Stimulated activated naive CD8-positive, alpha-beta T cell treated with anti-CD3 and anti-CD28 coated beads, Interleukin-15, amount 100 ng/mL, for 72 hours (primary cell): Measurements from ENCODE around the gene C5orf34.
"Not testable (repeated sequence)": the region's sequence is repeated elsewhere in the genome, so short reads cannot be mapped to it uniquely, and the experiment has no call there.

ENCODE experiments used
- ATAC-seq: fragments of 150-1000 bp; cut with Tn5 transposase; 2 replicates; pipeline ENCODE4 v1.10.0; 2021; ENCODE audit warnings: mild to moderate bottlenecking, moderate library complexity
- DNase-seq, 2 donors: peaks; one replicate each; pipeline ENCODE4 v3.0.0; 2021 to 2022
- H3K27ac Mint-ChIP-seq, 2 donors: one replicate each; pipeline ENCODE4 v1.8.0; 2022; ENCODE audit warnings: mild to moderate bottlenecking in 2 of 2, mixed read lengths in 2 of 2, moderate library complexity in 2 of 2
- H3K27me3 Mint-ChIP-seq: one replicate; pipeline ENCODE4 v1.8.0; 2022; ENCODE audit warnings: mixed read lengths
- H3K4me1 Mint-ChIP-seq: one replicate; pipeline ENCODE4 v1.8.0; 2022; ENCODE audit warnings: mild to moderate bottlenecking, mixed read lengths
- H3K4me3 Mint-ChIP-seq, 2 donors: one replicate each; pipeline ENCODE4 v1.8.0; 2022; ENCODE audit warnings: mild to moderate bottlenecking in 2 of 2, mixed read lengths in 2 of 2, moderate library complexity in 1 of 2
- H3K9me3 Mint-ChIP-seq, 2 donors: one replicate each; pipeline ENCODE4 v1.8.0; 2022; ENCODE audit warnings: mixed read lengths in 2 of 2

C5orf34 gene

DNA sequence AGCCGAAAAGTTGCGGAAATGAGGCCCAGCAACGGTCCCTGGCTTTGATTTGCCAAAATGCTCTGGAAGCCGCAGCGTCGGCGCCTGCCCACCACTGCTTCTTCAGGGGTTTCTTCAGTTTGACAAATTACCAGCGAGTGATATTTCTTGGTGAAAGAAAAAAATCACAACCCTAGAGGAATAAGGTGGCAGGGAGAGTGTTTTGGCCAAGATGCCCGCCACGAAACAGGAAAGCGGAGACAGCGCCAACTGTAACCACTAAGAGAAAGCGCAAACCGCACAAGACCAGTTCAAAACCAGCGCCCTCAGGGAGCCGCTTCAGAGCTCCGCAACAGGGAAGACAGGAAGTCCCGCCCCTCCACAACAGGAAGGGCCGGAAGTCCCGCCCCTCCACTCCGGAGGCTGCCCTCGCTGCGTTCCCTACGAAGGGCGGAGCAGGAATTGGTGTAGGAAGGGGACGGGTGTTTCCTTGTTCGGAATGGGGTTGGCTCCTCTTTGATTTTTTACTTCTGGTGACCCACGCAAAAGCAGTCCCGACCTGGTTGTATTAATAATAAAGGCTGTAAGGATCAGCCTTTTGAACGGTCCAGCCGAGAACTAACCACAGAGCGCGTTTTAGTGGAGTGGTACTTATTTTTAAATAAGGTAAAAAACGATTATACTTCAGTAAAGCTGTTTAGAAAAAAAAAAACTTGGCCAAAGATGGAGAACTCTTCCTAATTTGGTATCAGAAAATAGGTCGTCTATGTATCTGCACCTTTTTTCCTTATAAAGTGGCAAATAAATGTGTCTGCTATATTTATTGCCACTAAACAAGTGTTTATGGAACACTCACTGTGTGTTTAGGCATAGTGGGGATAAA is at the start of gene C5orf34:
TSS of gene C5orf34 (minus strand) at position 333 of the 862 bp plus-strand sequence. CDS start 5,809 bp downstream, outside the sequence.
- peak; percentile 95 for ATAC-seq

DNA sequence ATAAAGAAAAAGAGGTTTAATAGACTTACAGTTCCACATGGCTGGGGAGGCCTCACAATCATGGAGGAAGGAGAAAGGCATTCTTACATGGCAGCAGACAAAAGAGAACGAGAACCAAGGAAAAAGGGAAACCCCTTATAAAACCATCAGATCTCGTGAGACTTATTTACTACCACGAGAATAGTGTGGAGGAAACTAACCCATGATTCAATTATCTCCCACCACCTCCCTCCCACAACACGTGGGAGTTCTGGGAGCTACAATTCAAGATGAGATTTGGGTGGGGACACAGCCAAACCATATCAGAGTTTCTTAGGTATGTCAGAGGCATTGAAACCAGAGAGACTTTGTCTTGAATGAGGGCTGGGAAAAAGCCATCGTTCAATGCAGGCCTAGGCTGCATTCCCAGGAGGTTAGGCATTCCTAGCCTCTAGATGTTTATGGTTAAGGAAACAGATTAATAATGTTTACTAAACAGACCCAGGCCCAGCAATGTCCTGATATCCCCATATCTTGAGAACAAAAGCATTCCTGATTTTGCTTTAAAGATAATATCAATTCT is 49.4 kb upstream of the C5orf34 start:
- Mint-ChIP-seq H3K9me3 (peaks cover 0 to 7% of the 10 kb centered on the region in 2 donors), H3K27ac (no peak overlapping the region), H3K4me3 (no peak overlapping the region), H3K27me3 (peaks cover 16% of the 10 kb centered on the region), H3K4me1 (no peaks in the 10 kb centered on the region)
- ATAC-seq (no peak), DNase-seq (no peak)

More for the DNA sequence above, at the start of gene C5orf34:
- no peaks in the 10 kb centered on the region for H3K27me3 Mint-ChIP-seq
- peak; percentile 86 to 91 for DNase-seq
- peak within 1 kb of the TSS; percentile 76 to 88 for H3K4me3 Mint-ChIP-seq
- peak within 1 kb of the TSS; percentile 95 to 97 for H3K27ac Mint-ChIP-seq
- peaks cover 32% of the 10 kb centered on the region for H3K4me1 Mint-ChIP-seq
- H3K9me3 Mint-ChIP-seq = peaks cover 0 to 4% of the 10 kb centered on the region in 2 donors

DNA sequence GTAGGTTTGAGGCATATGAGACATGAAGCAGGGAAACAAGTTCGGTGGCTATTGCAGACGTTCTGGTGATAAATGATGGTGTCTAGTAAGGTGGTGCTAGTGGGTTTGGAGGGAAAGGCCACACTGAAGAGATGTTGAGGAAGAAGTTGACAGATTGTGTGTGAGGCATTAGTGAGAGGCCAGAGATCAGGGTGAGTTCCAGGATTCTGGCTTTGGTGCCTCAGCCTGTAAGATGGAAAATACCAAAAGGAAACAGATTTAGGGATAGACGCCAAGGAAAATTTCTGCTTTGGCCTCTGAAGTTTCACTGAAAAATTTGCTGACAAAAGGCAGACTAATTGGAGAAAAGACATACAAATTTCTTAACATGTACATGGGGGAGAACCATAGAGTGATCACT is 48.4 kb upstream of the C5orf34 start:
- peaks cover 0 to 7% of the 10 kb centered on the region in 2 donors for H3K9me3 Mint-ChIP-seq
- ATAC-seq (no peak), DNase-seq (no peak)
- H3K4me1 Mint-ChIP-seq = peaks cover 8% of the 10 kb centered on the region
- H3K4me3 Mint-ChIP-seq = no peak overlapping the region
- H3K27ac Mint-ChIP-seq = no peak overlapping the region
- peaks cover 16% of the 10 kb centered on the region for H3K27me3 Mint-ChIP-seq

- Mint-ChIP-seq H3K4me3 (no peak overlapping the region), H3K4me1 (peaks cover 16% of the 10 kb centered on the region), H3K9me3 (peaks cover 0 to 3% of the 10 kb centered on the region in 2 donors), H3K27ac (no peak overlapping the region), H3K27me3 (peaks cover 12% of the 10 kb centered on the region)
- ATAC-seq (no peak), DNase-seq (no peak)
Observed at GRCh38 chr5:43561356-43561755, 46.4 kb upstream of the C5orf34 start.

DNA sequence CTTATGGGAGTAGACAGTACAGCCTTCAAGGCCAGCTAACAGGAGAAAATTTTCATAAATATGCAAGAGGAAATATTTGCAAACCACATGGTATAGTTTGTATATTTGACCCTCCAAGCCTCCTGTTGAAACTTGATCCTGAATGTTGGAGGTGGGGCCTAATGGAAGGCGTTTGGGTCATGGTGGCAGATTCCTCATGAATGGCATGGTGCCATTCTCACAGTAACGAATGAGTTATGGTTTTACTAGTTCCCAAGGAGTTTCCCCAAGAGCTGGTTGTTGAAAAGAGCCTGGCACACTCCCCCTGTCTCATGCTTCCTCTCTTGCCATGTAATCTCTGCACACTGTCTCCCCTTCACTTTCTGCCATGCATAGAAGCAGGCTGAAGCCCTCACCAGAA is 45.2 kb upstream of the C5orf34 start:
- Mint-ChIP-seq H3K4me1 (peaks cover 21% of the 10 kb centered on the region), H3K9me3 (no peaks in the 10 kb centered on the region), H3K4me3 (no peak overlapping the region), H3K27me3 (peaks cover 11% of the 10 kb centered on the region), H3K27ac (no peak overlapping the region)
- ATAC-seq = no peak
- DNase-seq = no peak

- Mint-ChIP-seq H3K4me3 (peak within 1 kb of the TSS; percentile 89), H3K9me3 (no peaks in the 10 kb centered on the region), H3K27me3 (peaks cover 11% of the 10 kb centered on the region), H3K4me1 (peaks cover 25% of the 10 kb centered on the region), H3K27ac (peak within 1 kb of the TSS; percentile 95 to 97)
- DNase-seq (peak; percentile 87 to 90), ATAC-seq (peak; percentile 84)
Observed at GRCh38 chr5:43556857-43557542, 42.1 kb upstream of the C5orf34 start, which contains the start of gene PAIP1. PAIP1 (minus strand) TSS chr5:43557077; CDS start chr5:43556846, 231 bp downstream.

GRCh38 chr5:43556607-43556856 is 41.6 kb upstream of the C5orf34 start:
- peak overlapping the region; percentile 89 for H3K4me3 Mint-ChIP-seq
- peaks cover 25% of the 10 kb centered on the region for H3K4me1 Mint-ChIP-seq
- ATAC-seq = peak; percentile 86
- not testable (repeated sequence) for H3K9me3 Mint-ChIP-seq, DNase-seq
- H3K27me3 Mint-ChIP-seq = peaks cover 11% of the 10 kb centered on the region
- H3K27ac Mint-ChIP-seq = peak overlapping the region in 1 of 2 donors; percentile 95

GRCh38 chr5:43555895-43556606 is 41.1 kb upstream of the C5orf34 start:
- peak overlapping the region; percentile 94 to 95 for H3K27ac Mint-ChIP-seq
- H3K4me3 Mint-ChIP-seq = peak overlapping the region in 1 of 2 donors; percentile 85
- DNase-seq = no peak
- peaks cover 11% of the 10 kb centered on the region for H3K27me3 Mint-ChIP-seq
- peaks cover 27% of the 10 kb centered on the region for H3K4me1 Mint-ChIP-seq
- ATAC-seq = peak; percentile 2
- no peaks in the 10 kb centered on the region for H3K9me3 Mint-ChIP-seq

DNA sequence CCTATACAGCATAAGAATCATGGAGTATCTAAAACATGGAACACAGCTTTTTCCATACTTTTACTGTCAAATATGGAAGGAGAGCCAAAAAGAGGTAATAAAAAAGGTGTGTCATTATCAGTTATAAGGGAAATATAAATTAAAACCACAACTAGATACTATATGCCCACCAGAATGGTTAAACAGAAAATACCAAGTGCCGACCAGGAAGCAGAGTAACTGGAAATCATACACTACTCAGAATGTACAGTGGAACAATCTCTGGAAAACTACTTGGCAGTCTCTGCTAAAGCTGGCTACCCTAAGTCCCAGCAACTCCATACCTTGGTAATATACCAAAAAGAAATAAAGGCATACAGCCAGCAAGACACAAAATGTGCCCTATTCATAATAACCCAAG is 39.5 kb upstream of the C5orf34 start:
- Mint-ChIP-seq H3K27me3 (no peaks in the 10 kb centered on the region), H3K27ac (no peak overlapping the region), H3K4me1 (peaks cover 34% of the 10 kb centered on the region), H3K4me3 (no peak overlapping the region), H3K9me3 (no peaks in the 10 kb centered on the region)
- no peak for DNase-seq
- no peak for ATAC-seq

- ATAC-seq (no peak), DNase-seq (no peak)
- no peaks in the 10 kb centered on the region for H3K9me3 Mint-ChIP-seq
- H3K4me1 Mint-ChIP-seq = peaks cover 29% of the 10 kb centered on the region
- no peaks in the 10 kb centered on the region for H3K27me3 Mint-ChIP-seq
- no peak overlapping the region for H3K27ac Mint-ChIP-seq
- H3K4me3 Mint-ChIP-seq = no peak overlapping the region
Observed at GRCh38 chr5:43553381-43553780, 38.4 kb upstream of the C5orf34 start.

DNA sequence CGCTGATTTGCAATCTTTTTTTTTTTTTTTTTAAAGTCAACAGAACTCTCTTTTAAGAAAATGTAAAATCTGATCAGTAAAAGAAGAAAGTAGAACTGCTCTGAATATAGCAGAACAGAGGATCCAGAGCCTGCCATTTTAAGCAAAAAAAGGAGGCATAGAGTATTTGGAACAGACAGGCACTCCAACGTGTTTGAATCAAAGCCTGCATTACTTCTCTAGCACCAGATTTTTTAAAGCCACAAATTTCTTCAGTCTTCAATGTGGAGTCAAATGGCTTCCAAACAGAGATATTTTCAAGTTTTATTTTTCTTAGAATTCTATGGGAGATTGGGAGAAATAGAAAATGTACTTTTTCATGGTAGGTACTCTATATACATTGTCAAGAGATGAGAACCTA is 36.8 kb upstream of the C5orf34 start:
- no peak overlapping the region for H3K27ac Mint-ChIP-seq
- peaks cover 22% of the 10 kb centered on the region for H3K4me1 Mint-ChIP-seq
- no peaks in the 10 kb centered on the region for H3K27me3 Mint-ChIP-seq
- no peaks in the 10 kb centered on the region for H3K9me3 Mint-ChIP-seq
- ATAC-seq = no peak
- no peak for DNase-seq
- no peak overlapping the region for H3K4me3 Mint-ChIP-seq

- DNase-seq, H3K27ac Mint-ChIP-seq, H3K27me3 Mint-ChIP-seq, H3K9me3 Mint-ChIP-seq, H3K4me3 Mint-ChIP-seq, ATAC-seq: not testable (repeated sequence)
- peaks cover 19% of the 10 kb centered on the region for H3K4me1 Mint-ChIP-seq
Observed at GRCh38 chr5:43549272-43549671, 34.3 kb upstream of the C5orf34 start.

GRCh38 chr5:43548358-43548757 is 33.4 kb upstream of the C5orf34 start:
- ATAC-seq (no peak), DNase-seq (no peak)
- peak overlapping the region in 1 of 2 donors; percentile 11 for H3K27ac Mint-ChIP-seq
- H3K4me1 Mint-ChIP-seq = peaks cover 19% of the 10 kb centered on the region
- H3K4me3 Mint-ChIP-seq = no peak overlapping the region
- no peaks in the 10 kb centered on the region for H3K27me3 Mint-ChIP-seq
- no peaks in the 10 kb centered on the region for H3K9me3 Mint-ChIP-seq

GRCh38 chr5:43547532-43547931 is 32.6 kb upstream of the C5orf34 start:
- DNase-seq = no peak
- Mint-ChIP-seq H3K4me1 (peaks cover 19% of the 10 kb centered on the region), H3K27me3 (no peaks in the 10 kb centered on the region), H3K27ac (no peak overlapping the region), H3K9me3 (no peaks in the 10 kb centered on the region), H3K4me3 (no peak overlapping the region)
- ATAC-seq = no peak

GRCh38 chr5:43543434-43543833 is 28.5 kb upstream of the C5orf34 start:
- Mint-ChIP-seq H3K9me3 (no peaks in the 10 kb centered on the region), H3K4me3 (no peak overlapping the region), H3K4me1 (peaks cover 7% of the 10 kb centered on the region), H3K27ac (peak overlapping the region in 1 of 2 donors; percentile 13), H3K27me3 (no peaks in the 10 kb centered on the region)
- DNase-seq = no peak
- no peak for ATAC-seq
